MM.1S (cell line): ENCODE data around the gene LSAMP.

Experiments
- DNase-seq: peaks from one replicate; pipeline ENCODE4 v3.0.0-alpha.2; 2015
- H2AFZ ChIP-seq: fragments of 300-600 bp; sonication (generic); 2 replicates; pipeline ENCODE4 v1.6.0; 2016; ENCODE audit warnings: antibody characterized with exemption, low read length
- H3F3A ChIP-seq: fragments of 300-600 bp; sonication (generic); 2 replicates; pipeline ENCODE4 v1.6.1; 2016; ENCODE audit warnings: mild to moderate bottlenecking, antibody characterized with exemption, low read length, moderate library complexity, mixed read lengths; ENCODE audit not compliant: insufficient read depth
- H3K27ac ChIP-seq: fragments of 300-600 bp; sonication (generic); 2 replicates; pipeline ENCODE4 v1.5.1; 2016; ENCODE audit warnings: mild to moderate bottlenecking, low read length
- H3K27me3 ChIP-seq: fragments of 300-600 bp; sonication (generic); replicated peaks from 2 replicates; pipeline ENCODE4 v1.6.0; 2016; ENCODE audit warnings: low read length; ENCODE audit not compliant: insufficient read depth
- H3K36me3 ChIP-seq: fragments of 300-600 bp; sonication (generic); replicated peaks from 2 replicates; pipeline ENCODE4 v1.6.1; 2016; ENCODE audit warnings: mild to moderate bottlenecking, low read length, mixed read lengths; ENCODE audit not compliant: insufficient read depth
- H3K4me1 ChIP-seq: fragments of 300-600 bp; sonication (generic); 2 replicates; pipeline ENCODE4 v1.6.1; 2016; ENCODE audit warnings: low read length, mixed read lengths
- H3K4me2 ChIP-seq: fragments of 300-600 bp; sonication (generic); 2 replicates; pipeline ENCODE4 v1.6.0; 2016; ENCODE audit warnings: low read depth, low read length
- H3K4me3 ChIP-seq: fragments of 300-600 bp; sonication (generic); 2 replicates; pipeline ENCODE4 v1.5.1; 2016; ENCODE audit warnings: low read length, mixed read lengths
- H3K79me2 ChIP-seq: fragments of 300-600 bp; sonication (generic); 2 replicates; pipeline ENCODE4 v1.6.1; 2016; ENCODE audit warnings: mixed run types, low read length, mixed read lengths
- H3K9ac ChIP-seq: fragments of 300-600 bp; sonication (generic); 2 replicates; pipeline ENCODE4 v1.6.1; 2016; ENCODE audit warnings: low read length, mixed read lengths
- H3K9me2 ChIP-seq: fragments of 300-600 bp; sonication (generic); replicated peaks from 2 replicates; pipeline ENCODE4 v1.6.1; 2016; ENCODE audit warnings: mild to moderate bottlenecking, low read length, mixed read lengths; ENCODE audit not compliant: insufficient read depth
- H3K9me3 ChIP-seq: fragments of 300-600 bp; sonication (generic); replicated peaks from 2 replicates; pipeline ENCODE4 v1.6.1; 2016; ENCODE audit warnings: mild to moderate bottlenecking, low read length, mixed read lengths; ENCODE audit not compliant: insufficient read depth
- H4K20me1 ChIP-seq: fragments of 300-600 bp; sonication (generic); 2 replicates; pipeline ENCODE4 v1.6.1; 2016; ENCODE audit warnings: mild to moderate bottlenecking, low read length, moderate library complexity, mixed read lengths; ENCODE audit not compliant: insufficient read depth
- EZH2 ChIP-seq: fragments of 300-600 bp; sonication (generic); optimal IDR thresholded peaks from 2 replicates; pipeline ENCODE3; 2017; ENCODE audit warnings: low read depth, mild to moderate bottlenecking, antibody characterized with exemption, low read length, mixed read lengths
- EZH2phosphoT487 ChIP-seq: fragments of 300-600 bp; sonication (generic); IDR thresholded peaks from 2 replicates; pipeline ENCODE4 v1.6.1; 2018; ENCODE audit warnings: antibody characterized with exemption, low read length
- TF ChIP-seq, protein P1 (sequence below): fragments of 300-600 bp; sonication (generic); IDR thresholded peaks from 2 replicates; pipeline ENCODE4 v1.5.1; 2016; ENCODE audit warnings: antibody characterized with exemption, low read length, mixed read lengths

The LSAMP gene

DNA sequence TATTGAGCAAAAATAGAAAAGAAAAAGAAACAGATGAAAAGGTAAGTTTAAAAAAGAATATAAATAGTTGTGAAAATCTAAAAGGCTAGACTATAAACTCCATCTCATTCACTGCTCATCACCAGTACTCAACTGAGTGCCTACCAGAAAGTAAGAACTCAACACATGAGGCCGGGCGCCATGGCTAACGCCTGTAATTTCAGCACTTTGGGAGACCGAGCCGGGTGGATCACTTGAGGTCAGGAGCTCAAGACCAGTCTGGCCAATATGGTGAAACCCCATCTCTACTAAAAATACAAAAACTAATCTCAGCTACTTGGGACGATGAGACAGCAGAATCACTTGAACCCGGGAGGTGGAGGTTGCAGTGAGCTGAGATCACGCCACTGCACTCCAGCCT, 19.3 kb downstream of the LSAMP start:
- Histone ChIP-seq H3K9me2 (no peaks in the 10 kb centered on the region), H3K9ac (no peak overlapping the region), H3K9me3 (no peaks in the 10 kb centered on the region), H3K4me2 (no peak overlapping the region), H3K27me3 (no peaks in the 10 kb centered on the region), H3K4me3 (no peak overlapping the region), H3K79me2 (no peaks in the 10 kb centered on the region), H3K27ac (no peak overlapping the region), H2AFZ (no peak overlapping the region), H4K20me1 (no peaks in the 10 kb centered on the region), H3K36me3 (no peaks in the 10 kb centered on the region), H3F3A (no peaks in the 10 kb centered on the region), H3K4me1 (no peaks in the 10 kb centered on the region)
- DNase-seq = no peak
- no peak for TF ChIP-seq EZH2phosphoT487
- TF ChIP-seq, protein P1, sequence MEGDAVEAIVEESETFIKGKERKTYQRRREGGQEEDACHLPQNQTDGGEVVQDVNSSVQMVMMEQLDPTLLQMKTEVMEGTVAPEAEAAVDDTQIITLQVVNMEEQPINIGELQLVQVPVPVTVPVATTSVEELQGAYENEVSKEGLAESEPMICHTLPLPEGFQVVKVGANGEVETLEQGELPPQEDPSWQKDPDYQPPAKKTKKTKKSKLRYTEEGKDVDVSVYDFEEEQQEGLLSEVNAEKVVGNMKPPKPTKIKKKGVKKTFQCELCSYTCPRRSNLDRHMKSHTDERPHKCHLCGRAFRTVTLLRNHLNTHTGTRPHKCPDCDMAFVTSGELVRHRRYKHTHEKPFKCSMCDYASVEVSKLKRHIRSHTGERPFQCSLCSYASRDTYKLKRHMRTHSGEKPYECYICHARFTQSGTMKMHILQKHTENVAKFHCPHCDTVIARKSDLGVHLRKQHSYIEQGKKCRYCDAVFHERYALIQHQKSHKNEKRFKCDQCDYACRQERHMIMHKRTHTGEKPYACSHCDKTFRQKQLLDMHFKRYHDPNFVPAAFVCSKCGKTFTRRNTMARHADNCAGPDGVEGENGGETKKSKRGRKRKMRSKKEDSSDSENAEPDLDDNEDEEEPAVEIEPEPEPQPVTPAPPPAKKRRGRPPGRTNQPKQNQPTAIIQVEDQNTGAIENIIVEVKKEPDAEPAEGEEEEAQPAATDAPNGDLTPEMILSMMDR = no peak
- no peak for TF ChIP-seq EZH2

DNA sequence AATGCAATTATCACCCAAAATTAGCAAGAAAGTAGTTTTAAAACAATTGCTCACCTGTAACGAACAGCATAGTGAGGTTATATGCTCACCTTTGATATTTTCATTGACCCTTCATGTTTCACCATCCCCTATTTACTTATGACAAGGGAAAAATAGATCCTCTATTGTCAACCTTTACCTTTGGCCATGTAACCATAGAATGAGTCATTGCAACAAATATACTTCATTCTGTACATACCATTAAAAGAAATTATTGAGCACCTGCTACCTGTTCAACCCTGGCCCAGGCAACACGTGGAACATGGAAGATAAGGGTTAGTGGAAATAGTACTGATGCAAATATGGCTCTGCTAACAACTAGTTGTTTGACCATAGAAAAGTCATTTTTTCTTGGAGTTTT, 20.2 kb downstream of the LSAMP start:
- Histone ChIP-seq H4K20me1 (no peaks in the 10 kb centered on the region), H3F3A (no peaks in the 10 kb centered on the region)

DNA sequence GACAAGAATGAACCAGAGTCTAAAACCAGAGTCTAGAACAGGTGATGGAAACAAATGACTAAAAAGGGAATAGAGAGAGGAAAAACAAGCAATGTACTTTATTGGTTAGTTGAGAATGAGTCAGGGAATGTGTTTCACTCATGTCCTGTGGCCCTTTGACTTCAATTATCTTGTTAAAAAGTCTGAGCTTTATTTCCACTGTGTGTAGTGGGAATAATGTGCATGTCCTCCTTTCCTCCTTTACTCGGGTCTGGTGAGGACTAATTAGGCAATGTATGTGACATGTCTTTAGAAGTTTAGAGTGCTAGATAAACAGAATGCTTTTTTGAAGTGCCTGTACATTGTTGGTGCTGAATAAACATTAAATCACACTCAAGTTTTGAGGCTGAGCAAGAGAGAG, 21.3 kb downstream of the LSAMP start:
- H3K9me3 ChIP-seq = no peaks in the 10 kb centered on the region
- H3K9ac ChIP-seq = no peak overlapping the region
- H2AFZ ChIP-seq = no peak overlapping the region
- no peaks in the 10 kb centered on the region for H3K36me3 ChIP-seq
- no peaks in the 10 kb centered on the region for H3K79me2 ChIP-seq
- H3K9me2 ChIP-seq = no peaks in the 10 kb centered on the region
- H3K4me3 ChIP-seq = no peak overlapping the region
- H3K4me2 ChIP-seq = no peak overlapping the region
- no peaks in the 10 kb centered on the region for H3F3A ChIP-seq
- H4K20me1 ChIP-seq = no peaks in the 10 kb centered on the region
- no peaks in the 10 kb centered on the region for H3K27me3 ChIP-seq
- TF ChIP-seq EZH2 (no peak), EZH2phosphoT487 (no peak)
- TF ChIP-seq, protein P1 = no peak
- H3K4me1 ChIP-seq = no peaks in the 10 kb centered on the region
- DNase-seq = no peak
- no peak overlapping the region for H3K27ac ChIP-seq

More for the DNA sequence above, 20.2 kb downstream of the LSAMP start:
- Histone ChIP-seq H3K27ac (no peak overlapping the region), H3K4me2 (no peak overlapping the region), H3K9me3 (no peaks in the 10 kb centered on the region), H3K4me3 (no peak overlapping the region), H3K9me2 (no peaks in the 10 kb centered on the region), H3K4me1 (no peaks in the 10 kb centered on the region), H3K9ac (no peak overlapping the region), H3K79me2 (no peaks in the 10 kb centered on the region), H3K36me3 (no peaks in the 10 kb centered on the region), H3K27me3 (no peaks in the 10 kb centered on the region), H2AFZ (no peak overlapping the region)
- DNase-seq = no peak
- TF ChIP-seq EZH2 (no peak), EZH2phosphoT487 (no peak)
- TF ChIP-seq, protein P1 = no peak
